Fibroblast of lung (primary cell): ENCODE data around the gene RIIAD1. TPM values are rescaled to one million over a fixed set of nuclear protein-coding genes. Genes with fewer than 3 reads are reported as not detected.
A peak's percentile ranks its signal among the peaks of the same experiment; 100 is the strongest.
"Not testable (repeated sequence)": the region's sequence is repeated elsewhere in the genome, so short reads cannot be mapped to it uniquely, and the experiment has no call there.

Experiments
- DNase-seq, 2 donors: peaks; one replicate each; pipeline versions ENCODE4 v3.0.0 to v3.0.0-alpha.2; 2010; ENCODE audit warnings: low read depth in 2 of 2
- H2AFZ ChIP-seq: 2 replicates; pipeline ENCODE4 v1.5.1; 2012; ENCODE audit warnings: low read length, control low read depth, inconsistent platforms
- H3K27ac ChIP-seq: 2 replicates; pipeline ENCODE4 v1.5.1; 2011; ENCODE audit warnings: low read length, control low read depth; ENCODE audit not compliant: insufficient read depth
- H3K27me3 ChIP-seq: 2 replicates; pipeline ENCODE4 v1.5.1; 2011; ENCODE audit warnings: mild to moderate bottlenecking, low read length; ENCODE audit not compliant: control insufficient read depth, insufficient read depth
- H3K36me3 ChIP-seq: 2 replicates; pipeline ENCODE4 v1.5.1; 2011; ENCODE audit warnings: low read length; ENCODE audit not compliant: control insufficient read depth, insufficient read depth
- H3K4me1 ChIP-seq: 2 replicates; pipeline ENCODE4 v1.5.1; 2011; ENCODE audit warnings: low read length; ENCODE audit not compliant: control insufficient read depth, insufficient read depth; ENCODE audit errors: extremely low read depth
- H3K4me2 ChIP-seq: 2 replicates; pipeline ENCODE4 v1.5.1; 2011; ENCODE audit warnings: low read length, control low read depth; ENCODE audit not compliant: insufficient read depth; ENCODE audit errors: extremely low read depth
- H3K4me3 ChIP-seq, 4 experiments: fragments of 200-600 bp in 1 of 4; sonication (generic) in 1 of 4; replicated peaks in 1 of 4; 2 replicates each; pipeline ENCODE4 v1.5.1; 2011 to 2016; ENCODE audit warnings: low read length in 4 of 4, low read depth in 3 of 4, mild to moderate bottlenecking in 3 of 4, control low read depth in 2 of 4, inconsistent platforms in 1 of 4, mixed read lengths in 1 of 4; ENCODE audit not compliant: insufficient read depth in 1 of 4; ENCODE audit errors: control extremely low read depth in 1 of 4
- H3K79me2 ChIP-seq: 2 replicates; pipeline ENCODE4 v1.5.1; 2012; ENCODE audit warnings: mild to moderate bottlenecking, low read length, inconsistent platforms; ENCODE audit not compliant: control insufficient read depth, insufficient read depth
- H3K9ac ChIP-seq: 2 replicates; pipeline ENCODE4 v1.5.1; 2011; ENCODE audit warnings: mild to moderate bottlenecking, low read length, control low read depth; ENCODE audit not compliant: insufficient read depth
- H3K9me3 ChIP-seq: 2 replicates; pipeline ENCODE4 v1.5.1; 2012; ENCODE audit warnings: low read depth, low read length; ENCODE audit not compliant: control insufficient read depth, insufficient read depth
- H4K20me1 ChIP-seq: 2 replicates; pipeline ENCODE4 v1.5.1; 2011; ENCODE audit warnings: low read length; ENCODE audit not compliant: control insufficient read depth, insufficient read depth; ENCODE audit errors: extremely low read depth
- CTCF ChIP-seq, 2 donors: IDR thresholded peaks in 1 of 2; conservative IDR thresholded peaks in 1 of 2; 1 replicate in 1 of 2; 2 replicates in 1 of 2; pipeline ENCODE4 v1.5.1; 2011 to 2012; ENCODE audit warnings: low read length in 2 of 2, control low read depth in 1 of 2, inconsistent platforms in 1 of 2, low read depth in 1 of 2, mild to moderate bottlenecking in 1 of 2
- EZH2 ChIP-seq: IDR thresholded peaks from 2 replicates; pipeline ENCODE4 v1.5.1; 2012; ENCODE audit warnings: low read length, control low read depth, mild to moderate bottlenecking; ENCODE audit errors: missing control alignments
- polyA plus RNA-seq, 2 donors: library from polyadenylated mRNA; depleted of rRNA in 1 of 2; stranded (reverse) in 1 of 2; unstranded in 1 of 2; fragments of >200 nt; gene quantifications; 2 replicates each; pipeline ENCODE4 v1.2.1, GENCODE V29; 2011 to 2012; ENCODE audit warnings: missing spikeins in 1 of 2
- total RNA-seq: library from RNA; depleted of rRNA; stranded (reverse); fragments of >200 nt; gene quantifications from 2 replicates; pipeline ENCODE4 v1.2.1, GENCODE V29; 2014

RIIAD1 gene
- total and polyA plus RNA-seq, 2 donors (not counting 1 experiment from before 2014, with no cell fraction given) = not detected

GRCh38 chr1:151762941-151763921 lies 41.9 kb downstream of the RIIAD1 start, which contains the start of gene MRPL9:
Gene MRPL9 (minus strand): TSS chr1:151763496. CDS start chr1:151763479, 17 bp downstream.
- peak within 1 kb of the TSS; percentile 99 for H3K4me2 ChIP-seq
- H2AFZ ChIP-seq = peak within 1 kb of the TSS; percentile 93
- H3K9ac ChIP-seq = peak within 1 kb of the TSS; percentile 86
- no peaks in the 10 kb centered on the region for H3K27me3 ChIP-seq
- H3K36me3 ChIP-seq = peaks cover 3% of the 10 kb centered on the region
- peak; percentile 74 to 75 for DNase-seq
- H3K9me3 ChIP-seq = no peaks in the 10 kb centered on the region
- H3K4me1 ChIP-seq = no peaks in the 10 kb centered on the region
- peak within 1 kb of the TSS; percentile 80 to 96 (median 83) for H3K4me3 ChIP-seq
- no peaks in the 10 kb centered on the region for H4K20me1 ChIP-seq
- TF ChIP-seq CTCF (conservative IDR thresholded peaks at IDR 0.05 in 1 of 2, IDR thresholded peaks at IDR 0.05 in 1 of 2; ENCODE audit: low read depth in 1 of 2, low read length in 2 of 2) (no peak), EZH2 (no peak)
- H3K79me2 ChIP-seq = no peaks in the 10 kb centered on the region
- peak within 1 kb of the TSS; percentile 86 for H3K27ac ChIP-seq

GRCh38 chr1:151763990-151764389 lies 42.7 kb downstream of the RIIAD1 start:
- Histone ChIP-seq H3K9me3 (no peaks in the 10 kb centered on the region), H4K20me1 (no peaks in the 10 kb centered on the region), H3K36me3 (peaks cover 3% of the 10 kb centered on the region), H3K79me2 (no peaks in the 10 kb centered on the region), H3K27me3 (no peaks in the 10 kb centered on the region), H3K4me2 (peak overlapping the region; percentile 99), H2AFZ (peak overlapping the region; percentile 93), H3K27ac (peak overlapping the region; percentile 86), H3K9ac (peak overlapping the region; percentile 86), H3K4me3 (peak overlapping the region; percentile 80 to 96 (median 83)), H3K4me1 (no peaks in the 10 kb centered on the region)
- peak; percentile 1 to 9 for DNase-seq
- TF ChIP-seq EZH2 (no peak), CTCF (conservative IDR thresholded peaks at IDR 0.05 in 1 of 2, IDR thresholded peaks at IDR 0.05 in 1 of 2; ENCODE audit: low read depth in 1 of 2, low read length in 2 of 2) (no peak)

GRCh38 chr1:151768351-151769066 lies 47.2 kb downstream of the RIIAD1 start:
- DNase-seq, H3K9me3 ChIP-seq, H3K4me3 ChIP-seq, H3K27ac ChIP-seq, H3K4me1 ChIP-seq, H4K20me1 ChIP-seq, H3K9ac ChIP-seq, H2AFZ ChIP-seq, H3K27me3 ChIP-seq, H3K4me2 ChIP-seq, H3K79me2 ChIP-seq, H3K36me3 ChIP-seq: not testable (repeated sequence)

DNA sequence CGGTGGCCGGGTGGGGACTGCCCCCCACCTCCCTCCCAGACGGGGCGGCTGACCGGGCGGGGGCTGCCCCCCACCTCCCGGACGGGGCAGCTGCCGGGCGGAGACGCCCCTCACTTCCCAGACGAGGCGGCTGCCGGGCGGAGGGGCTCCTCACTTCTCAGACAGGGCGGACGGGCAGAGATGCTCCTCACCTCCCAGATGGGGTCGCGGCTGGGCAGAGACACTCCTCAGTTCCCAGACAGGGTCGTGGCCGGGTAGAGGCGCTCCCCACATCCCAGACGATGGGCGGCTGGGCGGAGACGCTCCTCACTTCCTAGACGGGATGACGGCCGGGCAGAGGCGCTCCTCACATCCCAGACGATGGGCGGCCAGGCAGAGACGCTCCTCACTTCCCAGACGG lies 47.9 kb downstream of the RIIAD1 start:
- not testable (repeated sequence) for H3K9ac ChIP-seq, H3K9me3 ChIP-seq, H3K4me3 ChIP-seq, H3K79me2 ChIP-seq, H3K36me3 ChIP-seq, H3K27me3 ChIP-seq, H4K20me1 ChIP-seq, H3K4me2 ChIP-seq, DNase-seq, H2AFZ ChIP-seq, H3K27ac ChIP-seq, H3K4me1 ChIP-seq
